HEK293 (cell line): Measurements from ENCODE around the gene TFAP2C.

Experiments
- MEIS1 ChIP-seq: sonication (generic); formaldehyde crosslinking; IDR thresholded peaks from 2 replicates; pipeline ENCODE4 v1.8.1; 2022; ENCODE audit warnings: missing genetic modification reagents, mild to moderate bottlenecking, borderline replicate concordance
- ZNF202 ChIP-seq: fragments of 450-650 bp; formaldehyde crosslinking; IDR thresholded peaks from 2 replicates; pipeline ENCODE4 v1.5.1; 2016; ENCODE audit warnings: missing biosample characterization, missing genetic modification characterization, borderline replicate concordance
- ZNF311 ChIP-seq: fragments of 450-650 bp; formaldehyde crosslinking; IDR thresholded peaks from 2 replicates; pipeline ENCODE4 v1.5.1; 2017; ENCODE audit warnings: missing biosample characterization, missing genetic modification characterization, borderline replicate concordance
- ZNF501 ChIP-seq: fragments of 450-650 bp; formaldehyde crosslinking; IDR thresholded peaks from 2 replicates; pipeline ENCODE4 v1.5.1; 2016; ENCODE audit warnings: missing biosample characterization, missing genetic modification characterization
- ZNF777 ChIP-seq: fragments of 450-650 bp; formaldehyde crosslinking; IDR thresholded peaks from 2 replicates; pipeline ENCODE4 v1.5.1; 2017; ENCODE audit warnings: missing biosample characterization, missing genetic modification characterization, borderline replicate concordance
- ZNF791 ChIP-seq: fragments of 450-650 bp; formaldehyde crosslinking; IDR thresholded peaks from 2 replicates; pipeline ENCODE4 v1.5.1; 2016; ENCODE audit warnings: missing biosample characterization, missing genetic modification characterization
- TF ChIP-seq, protein P1 (sequence below): fragments of 450-650 bp; formaldehyde crosslinking; IDR thresholded peaks from 2 replicates; pipeline ENCODE4 v1.5.1; 2016; ENCODE audit warnings: missing biosample characterization, missing genetic modification characterization
- TF ChIP-seq, protein P2 (sequence below): fragments of 450-650 bp; formaldehyde crosslinking; IDR thresholded peaks from 2 replicates; pipeline ENCODE4 v1.5.1; 2017; ENCODE audit warnings: missing biosample characterization, missing genetic modification characterization

DNA sequence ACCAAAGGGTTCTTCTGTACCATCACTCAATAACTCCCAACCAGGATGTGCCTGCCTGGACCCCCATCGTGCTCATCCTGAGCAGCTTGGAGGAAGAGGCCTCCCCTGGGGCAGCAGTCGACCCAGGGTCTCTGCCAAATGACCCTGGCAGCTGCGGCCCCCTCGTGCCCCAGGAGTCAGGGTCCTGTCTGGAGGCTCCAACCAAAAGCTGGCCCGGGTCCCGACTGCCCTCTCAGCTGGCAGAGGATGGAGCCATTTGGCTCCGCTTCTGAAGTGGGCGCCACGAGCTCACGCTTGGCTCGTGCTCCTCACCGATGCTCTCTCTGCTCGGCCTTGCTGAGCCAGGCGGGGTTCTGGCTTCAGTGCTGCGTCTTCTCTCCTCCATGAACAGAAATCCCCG is 56.8 kb downstream of the TFAP2C start:
- TF ChIP-seq, protein P1, sequence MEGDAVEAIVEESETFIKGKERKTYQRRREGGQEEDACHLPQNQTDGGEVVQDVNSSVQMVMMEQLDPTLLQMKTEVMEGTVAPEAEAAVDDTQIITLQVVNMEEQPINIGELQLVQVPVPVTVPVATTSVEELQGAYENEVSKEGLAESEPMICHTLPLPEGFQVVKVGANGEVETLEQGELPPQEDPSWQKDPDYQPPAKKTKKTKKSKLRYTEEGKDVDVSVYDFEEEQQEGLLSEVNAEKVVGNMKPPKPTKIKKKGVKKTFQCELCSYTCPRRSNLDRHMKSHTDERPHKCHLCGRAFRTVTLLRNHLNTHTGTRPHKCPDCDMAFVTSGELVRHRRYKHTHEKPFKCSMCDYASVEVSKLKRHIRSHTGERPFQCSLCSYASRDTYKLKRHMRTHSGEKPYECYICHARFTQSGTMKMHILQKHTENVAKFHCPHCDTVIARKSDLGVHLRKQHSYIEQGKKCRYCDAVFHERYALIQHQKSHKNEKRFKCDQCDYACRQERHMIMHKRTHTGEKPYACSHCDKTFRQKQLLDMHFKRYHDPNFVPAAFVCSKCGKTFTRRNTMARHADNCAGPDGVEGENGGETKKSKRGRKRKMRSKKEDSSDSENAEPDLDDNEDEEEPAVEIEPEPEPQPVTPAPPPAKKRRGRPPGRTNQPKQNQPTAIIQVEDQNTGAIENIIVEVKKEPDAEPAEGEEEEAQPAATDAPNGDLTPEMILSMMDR (tag by site-specific recombination) = no peak
- TF ChIP-seq, protein P2, sequence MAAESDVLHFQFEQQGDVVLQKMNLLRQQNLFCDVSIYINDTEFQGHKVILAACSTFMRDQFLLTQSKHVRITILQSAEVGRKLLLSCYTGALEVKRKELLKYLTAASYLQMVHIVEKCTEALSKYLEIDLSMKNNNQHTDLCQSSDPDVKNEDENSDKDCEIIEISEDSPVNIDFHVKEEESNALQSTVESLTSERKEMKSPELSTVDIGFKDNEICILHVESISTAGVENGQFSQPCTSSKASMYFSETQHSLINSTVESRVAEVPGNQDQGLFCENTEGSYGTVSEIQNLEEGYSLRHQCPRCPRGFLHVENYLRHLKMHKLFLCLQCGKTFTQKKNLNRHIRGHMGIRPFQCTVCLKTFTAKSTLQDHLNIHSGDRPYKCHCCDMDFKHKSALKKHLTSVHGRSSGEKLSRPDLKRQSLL (tag by site-specific recombination) = no peak
- no peak for TF ChIP-seq MEIS1 (CRISPR knock-in tag)
- TF ChIP-seq ZNF202 = no peak
- no peak for TF ChIP-seq ZNF791 (tag by site-specific recombination)
- no peak for TF ChIP-seq ZNF311 (tag by site-specific recombination)
- no peak for TF ChIP-seq ZNF777
- no peak for TF ChIP-seq ZNF501 (tag by site-specific recombination)
